Esophagus muscularis mucosa (tissue), 4 donors: Measurements from ENCODE around the gene PRLH.

Source experiments
- CTCF ChIP-seq, 3 experiments: fragments of 200-600 bp in 2 of 3; fragments of 450-650 bp in 1 of 3; sonication (generic) in 2 of 3; IDR thresholded peaks; one replicate each; pipeline ENCODE4 v1.5.1; 2017 to 2019; ENCODE audit warnings: antibody characterized with exemption in 3 of 3, mild to moderate bottlenecking in 2 of 3, moderate library complexity in 1 of 3
- EP300 ChIP-seq: sonication (generic); formaldehyde crosslinking; IDR thresholded peaks from one replicate; pipeline ENCODE4 v1.6.1; 2017; ENCODE audit warnings: antibody characterized with exemption
- POLR2A ChIP-seq: fragments of 450-650 bp; IDR thresholded peaks from one replicate; pipeline ENCODE4 v1.6.1; 2017; ENCODE audit warnings: antibody characterized with exemption, moderate library complexity, mild to moderate bottlenecking, low read depth
- POLR2AphosphoS5 ChIP-seq, 2 donors: sonication (generic); formaldehyde crosslinking; IDR thresholded peaks; one replicate each; pipeline ENCODE4 v1.6.1; 2017; ENCODE audit warnings: antibody characterized with exemption in 2 of 2

DNA sequence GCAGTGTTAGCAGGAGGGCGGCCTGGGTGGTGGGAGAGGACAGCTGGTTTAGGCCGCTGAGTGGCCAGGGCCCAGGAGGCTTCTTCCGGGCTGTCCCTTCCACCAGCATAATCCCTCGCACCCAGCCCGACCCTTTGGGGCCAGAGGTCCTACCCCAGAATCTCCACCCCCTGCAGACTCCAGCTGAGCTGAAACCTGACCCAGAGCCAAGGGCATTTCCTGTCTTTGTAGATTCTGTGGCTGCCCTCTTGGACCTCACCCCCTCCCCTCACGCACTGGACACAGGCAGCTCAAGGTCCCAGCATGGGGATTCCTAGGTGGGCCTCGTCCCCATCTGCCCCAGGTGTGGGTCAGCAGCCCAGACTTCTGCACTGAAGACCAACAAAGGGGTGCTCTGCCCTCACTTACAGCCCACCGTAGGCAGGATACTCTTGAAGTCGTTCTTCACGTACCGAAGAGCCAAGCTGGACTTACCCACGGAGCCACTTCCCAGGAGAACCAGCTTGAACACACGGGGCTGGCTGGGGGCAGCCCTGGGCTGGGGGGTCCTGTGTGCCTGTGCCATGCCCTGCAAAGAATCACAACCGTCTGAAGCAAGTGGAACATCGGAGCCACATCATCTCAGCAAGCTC, 19.3 kb downstream of the PRLH start:
- TF ChIP-seq CTCF (IDR thresholded peaks at IDR 0.05) (no peak), POLR2A (no peak), POLR2AphosphoS5 (IDR thresholded peaks at IDR 0.05) (no peak), EP300 (no peak)
